Lower lobe of right lung (tissue), 2 donors: ENCODE data around the gene GRIA4. TPM values are rescaled to one million over a fixed set of nuclear protein-coding genes. Genes with fewer than 3 reads are reported as not detected.

Experiments
- ATAC-seq, 2 donors: fragments of 200-7000 bp; cut with Tn5 transposase; one replicate each; pipeline ENCODE4 v1.9.1; 2020 to 2022; ENCODE audit warnings: mild to moderate bottlenecking in 2 of 2, moderate library complexity in 2 of 2
- DNase-seq: peaks from one replicate; pipeline ENCODE4 v3.0.0-alpha.2; 2020
- H3K27ac ChIP-seq: fragments of 200-600 bp; one replicate; pipeline ENCODE4 v1.8.0; 2022
- H3K27me3 ChIP-seq: fragments of 200-600 bp; one replicate; pipeline ENCODE4 v1.8.0; 2022; ENCODE audit warnings: low read depth
- H3K36me3 ChIP-seq: fragments of 200-600 bp; one replicate; pipeline ENCODE4 v1.8.0; 2022; ENCODE audit warnings: mild to moderate bottlenecking
- H3K4me1 ChIP-seq: fragments of 200-600 bp; one replicate; pipeline ENCODE4 v1.8.0; 2022
- H3K4me3 ChIP-seq: fragments of 200-600 bp; one replicate; pipeline ENCODE4 v1.8.0; 2022; ENCODE audit warnings: mild to moderate bottlenecking
- H3K9me3 ChIP-seq: fragments of 200-600 bp; one replicate; pipeline ENCODE4 v1.8.0; 2022
- intact Hi-C: fragments of 100-400 bp; cut with DNase I; formaldehyde crosslinking; loops from one replicate; pipeline ENCODE4 v1.11.0; 2022
- total RNA-seq: library from RNA; stranded (reverse); fragmentation: NEBNext Ultra II Directional; extraction: Animal tissue kit (Norgen Biotek cat#: 25700); gene quantifications from one replicate; pipeline ENCODE4 v1.2.1, GENCODE V29; 2021
- TF ChIP-seq, protein P1 (sequence below): fragments of 200-600 bp; IDR thresholded peaks from one replicate; pipeline ENCODE4 v1.8.0; 2022; ENCODE audit warnings: antibody characterized with exemption, mild to moderate bottlenecking
- donor health status: DM: no; HTN: yes; CAD: no; lungs with severe emphysema.

The GRIA4 gene
- total RNA-seq, 1 donor from 2014 or later = not detected

DNA sequence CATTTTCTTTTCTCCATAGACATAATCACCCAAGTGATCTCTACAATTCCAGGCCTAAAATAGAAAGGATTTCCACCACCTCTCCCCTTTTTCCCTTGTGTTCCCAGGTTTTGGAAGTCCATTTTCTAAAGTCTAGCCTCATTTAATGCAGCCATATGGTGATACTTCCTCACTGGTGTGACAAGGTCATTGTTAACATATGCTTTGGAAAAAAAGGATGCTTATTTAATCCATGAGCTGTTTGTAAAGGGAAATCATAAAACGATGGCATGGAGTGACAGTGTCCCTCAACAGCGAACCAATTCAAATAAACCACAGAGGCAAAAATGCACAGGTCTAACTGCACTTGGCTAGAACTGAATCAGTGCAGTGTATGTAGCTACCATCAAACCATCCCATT, 26.6 kb downstream of the GRIA4 start:
- Histone ChIP-seq H3K9me3 (no peaks in the 10 kb centered on the region), H3K4me1 (no peaks in the 10 kb centered on the region)
- intact Hi-C loops = no loop called here

DNA sequence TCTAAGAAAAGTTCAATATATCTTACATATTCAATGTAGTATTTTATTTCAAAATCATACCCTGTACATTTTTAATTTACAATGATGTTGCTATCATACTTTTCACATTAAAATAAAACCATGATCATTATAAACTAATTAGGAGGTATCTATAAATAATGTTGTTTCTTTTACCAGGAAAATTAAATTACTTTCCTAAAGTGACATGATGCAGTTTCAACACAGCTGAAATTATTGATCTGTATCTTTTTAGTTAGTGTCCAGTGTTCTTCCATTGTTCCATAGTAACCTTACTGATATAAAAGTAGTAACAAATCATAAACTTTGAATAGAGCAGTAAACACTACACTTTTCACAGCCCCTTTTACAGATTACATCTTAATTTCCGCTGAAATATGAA, 29.7 kb downstream of the GRIA4 start:
- TF ChIP-seq, protein P1, sequence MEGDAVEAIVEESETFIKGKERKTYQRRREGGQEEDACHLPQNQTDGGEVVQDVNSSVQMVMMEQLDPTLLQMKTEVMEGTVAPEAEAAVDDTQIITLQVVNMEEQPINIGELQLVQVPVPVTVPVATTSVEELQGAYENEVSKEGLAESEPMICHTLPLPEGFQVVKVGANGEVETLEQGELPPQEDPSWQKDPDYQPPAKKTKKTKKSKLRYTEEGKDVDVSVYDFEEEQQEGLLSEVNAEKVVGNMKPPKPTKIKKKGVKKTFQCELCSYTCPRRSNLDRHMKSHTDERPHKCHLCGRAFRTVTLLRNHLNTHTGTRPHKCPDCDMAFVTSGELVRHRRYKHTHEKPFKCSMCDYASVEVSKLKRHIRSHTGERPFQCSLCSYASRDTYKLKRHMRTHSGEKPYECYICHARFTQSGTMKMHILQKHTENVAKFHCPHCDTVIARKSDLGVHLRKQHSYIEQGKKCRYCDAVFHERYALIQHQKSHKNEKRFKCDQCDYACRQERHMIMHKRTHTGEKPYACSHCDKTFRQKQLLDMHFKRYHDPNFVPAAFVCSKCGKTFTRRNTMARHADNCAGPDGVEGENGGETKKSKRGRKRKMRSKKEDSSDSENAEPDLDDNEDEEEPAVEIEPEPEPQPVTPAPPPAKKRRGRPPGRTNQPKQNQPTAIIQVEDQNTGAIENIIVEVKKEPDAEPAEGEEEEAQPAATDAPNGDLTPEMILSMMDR = no peak
- no peak for ATAC-seq
- intact Hi-C loops = no loop called here
- Histone ChIP-seq H3K4me1 (no peaks in the 10 kb centered on the region), H3K9me3 (no peaks in the 10 kb centered on the region), H3K27me3 (no peaks in the 10 kb centered on the region), H3K36me3 (no peaks in the 10 kb centered on the region), H3K27ac (no peak overlapping the region), H3K4me3 (no peak overlapping the region)
- no peak for DNase-seq

More for the DNA sequence above, 26.6 kb downstream of the GRIA4 start:
- Histone ChIP-seq H3K27me3 (no peaks in the 10 kb centered on the region), H3K36me3 (no peaks in the 10 kb centered on the region), H3K4me3 (no peak overlapping the region), H3K27ac (no peak overlapping the region)
- DNase-seq = no peak
- no peak for ATAC-seq
- TF ChIP-seq, protein P1 = no peak

DNA sequence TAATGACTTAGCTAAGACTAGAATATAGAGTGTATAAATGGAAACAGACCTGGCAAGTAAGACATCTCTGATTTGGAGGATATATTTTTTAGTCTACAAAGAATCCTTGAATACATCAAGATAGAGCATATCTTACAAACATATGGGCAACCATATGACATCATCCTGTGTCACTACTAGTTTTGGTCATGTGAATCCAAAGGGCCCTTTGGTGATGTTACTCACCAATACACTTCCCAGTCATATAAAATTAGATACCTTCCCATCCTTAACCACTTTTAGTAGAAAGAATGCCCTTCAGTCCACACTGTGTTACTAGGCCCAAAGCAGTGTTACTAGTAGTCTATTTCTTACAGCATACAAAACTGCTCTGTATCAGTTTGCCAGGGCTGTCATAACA, 31.6 kb downstream of the GRIA4 start:
- Histone ChIP-seq H3K4me1 (no peaks in the 10 kb centered on the region), H3K9me3 (no peaks in the 10 kb centered on the region), H3K27me3 (no peaks in the 10 kb centered on the region), H3K36me3 (no peaks in the 10 kb centered on the region), H3K4me3 (no peak overlapping the region), H3K27ac (no peak overlapping the region)
- DNase-seq (no peak), ATAC-seq (no peak)
- intact Hi-C loops = no loop called here
- TF ChIP-seq, protein P1 = no peak

DNA sequence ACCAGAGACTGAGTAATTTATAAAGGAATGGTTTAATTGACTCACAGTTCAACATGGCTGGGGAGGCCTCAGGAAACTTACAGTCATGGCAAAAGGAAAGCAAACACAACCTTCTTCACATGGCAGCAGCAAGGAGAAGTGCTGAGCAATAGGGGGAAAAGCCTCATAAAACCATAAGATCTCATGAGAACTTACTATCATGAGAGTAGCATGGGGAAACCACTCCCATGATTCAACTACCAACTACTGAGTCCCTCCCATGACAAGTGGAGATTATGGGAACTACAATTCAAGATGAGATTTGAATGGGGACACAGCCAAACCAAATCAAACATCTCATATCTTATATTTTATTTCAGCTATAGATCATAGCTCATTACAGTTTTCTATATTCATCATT, 33.0 kb downstream of the GRIA4 start:
- ATAC-seq = no peak
- H3K4me1 ChIP-seq = no peaks in the 10 kb centered on the region
- H3K36me3 ChIP-seq = no peaks in the 10 kb centered on the region
- no peak overlapping the region for H3K4me3 ChIP-seq
- H3K9me3 ChIP-seq = no peaks in the 10 kb centered on the region
- H3K27ac ChIP-seq = no peak overlapping the region
- intact Hi-C loops = no loop called here
- H3K27me3 ChIP-seq = no peaks in the 10 kb centered on the region
- DNase-seq = no peak
- TF ChIP-seq, protein P1 = no peak

DNA sequence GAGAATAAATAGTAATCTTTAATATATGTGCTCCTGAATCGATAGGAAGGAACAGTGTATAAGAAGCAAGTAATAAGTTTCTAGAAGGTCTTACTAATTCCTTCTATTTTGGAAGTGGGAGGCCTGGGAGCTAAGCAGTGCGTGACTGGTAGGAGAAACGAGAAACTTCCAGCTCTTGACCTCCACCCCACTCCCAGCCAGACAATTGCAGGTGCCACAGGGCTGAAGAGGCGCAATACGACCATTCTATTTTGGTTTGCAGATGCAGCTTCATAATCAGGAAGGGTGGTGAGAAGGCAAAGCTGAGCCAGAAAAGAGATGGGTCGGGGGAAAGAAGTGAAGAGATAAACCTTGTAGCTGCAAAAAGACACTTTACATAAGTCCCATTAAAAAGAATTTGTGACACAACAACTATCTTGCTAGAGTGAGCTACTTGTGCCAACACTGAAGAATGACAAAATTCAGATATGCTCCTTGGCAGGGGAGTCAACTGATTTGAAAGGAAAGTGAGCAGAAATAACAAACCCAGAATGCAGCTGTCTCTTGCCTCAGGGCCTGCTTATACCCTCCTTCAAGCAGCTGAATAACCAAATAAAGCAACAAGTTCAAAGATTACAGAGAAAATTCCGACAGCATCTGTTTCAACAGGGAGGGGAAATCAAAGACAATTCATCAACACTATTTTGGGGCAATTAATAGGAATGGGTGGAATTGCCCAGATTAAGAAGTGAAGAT, 35.1 kb downstream of the GRIA4 start:
- TF ChIP-seq, protein P1 = no peak
- Histone ChIP-seq H3K27ac (no peak overlapping the region), H3K27me3 (no peaks in the 10 kb centered on the region), H3K4me1 (no peaks in the 10 kb centered on the region), H3K9me3 (no peaks in the 10 kb centered on the region), H3K36me3 (no peaks in the 10 kb centered on the region), H3K4me3 (no peak overlapping the region)
- ATAC-seq (no peak), DNase-seq (no peak)
- intact Hi-C loops = no loop called here
